K562 (cell line): ENCODE measurements around the gene DCST1. TPM values are rescaled to one million over a fixed set of nuclear protein-coding genes. Genes with fewer than 3 reads are reported as not detected.

Experiments
- ATAC-seq: fragments of 200-7000 bp; cut with Tn5 transposase; 3 replicates; pipeline ENCODE4 v1.9.1; 2020; ENCODE audit warnings: moderate library complexity
- BruUV-seq: library from RNA; stranded (reverse); fragments of 400-500 nt; replicated peaks from 2 replicates; lab custom pipeline; 2021; lab: Mats Ljungman, UMichigan
- CTCF ChIA-PET: fragments of 300-600 bp; formaldehyde crosslinking; extraction: SDS; loops from one replicate; lab custom pipeline; 2021; ENCODE audit warnings: low intra/inter-chr PET ratio; lab: Yijun Ruan, JAX
- POLR2A ChIA-PET: fragments of 300-600, 350-650 bp; sonication (Branson Sonifier 250); formaldehyde crosslinking; extraction: SDS; loops from one replicate; lab custom pipeline; 2021; ENCODE audit warnings: antibody characterized with exemption, inconsistent platforms; lab: Yijun Ruan, JAX
- DNase-seq, 4 experiments: peaks; one replicate each; pipeline versions ENCODE4 v3.0.0 to v3.0.0-alpha.2; 2011 to 2018; ENCODE audit warnings: low spot score in 3 of 4, mixed read lengths in 3 of 4; ENCODE audit errors: extremely low read depth in 1 of 4
- FAIRE-seq: peaks from 2 replicates; lab custom pipeline; 2011; peaks lifted over from hg19 to GRCh38; lab: Jason Lieb, UNC
- H2AFZ ChIP-seq: 2 replicates; pipeline ENCODE4 v1.6.0; 2011; ENCODE audit warnings: low read depth, low read length, control low read depth, inconsistent platforms
- H3K27ac ChIP-seq: fragments of 200-600 bp; 3 replicates; pipeline ENCODE4 v1.8.0; 2011; ENCODE audit warnings: low read depth, mild to moderate bottlenecking, control low read depth, inconsistent platforms, low read length, moderate library complexity, mixed read lengths; ENCODE audit errors: extremely low read depth
- H3K27me3 ChIP-seq, 2 experiments: fragments of 300-600 bp in 1 of 2; 2 replicates in 1 of 2; 3 replicates in 1 of 2; pipeline versions ENCODE4 v1.6.0 to v1.8.0; 2011; ENCODE audit warnings: inconsistent platforms in 2 of 2, low read length in 2 of 2, mild to moderate bottlenecking in 1 of 2, mixed read lengths in 1 of 2, moderate library complexity in 1 of 2; ENCODE audit not compliant: control insufficient read depth in 2 of 2, insufficient read depth in 2 of 2
- H3K36me3 ChIP-seq: fragments of 300-600 bp; 3 replicates; pipeline ENCODE4 v1.8.0; 2011; ENCODE audit warnings: mild to moderate bottlenecking, low read length, inconsistent platforms; ENCODE audit not compliant: control insufficient read depth, insufficient read depth
- H3K4me1 ChIP-seq, 2 experiments: fragments of 200-600 bp in 1 of 2; replicated peaks in 1 of 2; 2 replicates in 1 of 2; 3 replicates in 1 of 2; pipeline versions ENCODE4 v1.5.1 to v1.8.0; 2011; ENCODE audit warnings: inconsistent platforms in 2 of 2, low read length in 2 of 2, mild to moderate bottlenecking in 1 of 2, mixed read lengths in 1 of 2, moderate library complexity in 1 of 2; ENCODE audit not compliant: control insufficient read depth in 2 of 2, insufficient read depth in 2 of 2
- H3K4me2 ChIP-seq: 2 replicates; pipeline ENCODE4 v1.6.1; 2011; ENCODE audit warnings: low read length, control low read depth, inconsistent platforms, mixed read lengths; ENCODE audit not compliant: insufficient read depth
- H3K4me3 ChIP-seq: fragments of 200-600 bp; sonication (generic), shearing (Covaris generic); 2 replicates; pipeline ENCODE4 v1.5.1; 2016; ENCODE audit warnings: control low read depth, inconsistent platforms
- H3K79me2 ChIP-seq: fragments of 200-600 bp; 3 replicates; pipeline ENCODE4 v1.8.0; 2011; ENCODE audit warnings: low read length, inconsistent platforms; ENCODE audit not compliant: control insufficient read depth, insufficient read depth
- H3K9ac ChIP-seq, 2 experiments: 2 replicates each; pipeline versions ENCODE4 v1.6.0 to v1.6.1; 2011; ENCODE audit warnings: low read depth in 2 of 2, low read length in 2 of 2, control low read depth in 1 of 2, inconsistent platforms in 1 of 2, mild to moderate bottlenecking in 1 of 2, mixed read lengths in 1 of 2; ENCODE audit not compliant: insufficient read depth in 1 of 2
- H3K9me1 ChIP-seq: one replicate; pipeline ENCODE4 v1.6.0; 2011; ENCODE audit warnings: inconsistent platforms, mild to moderate bottlenecking, low read length, moderate library complexity; ENCODE audit not compliant: control insufficient read depth, insufficient read depth
- H3K9me3 ChIP-seq: replicated peaks from 2 replicates; pipeline ENCODE4 v1.5.1; 2011; ENCODE audit warnings: low read depth, low read length, inconsistent platforms; ENCODE audit not compliant: control insufficient read depth, insufficient read depth
- H4K20me1 ChIP-seq: replicated peaks from 2 replicates; pipeline ENCODE4 v1.6.1; 2011; ENCODE audit warnings: low read length, inconsistent platforms, mixed read lengths; ENCODE audit not compliant: control insufficient read depth, insufficient read depth
- ATF2 ChIP-seq: sonication (generic); formaldehyde crosslinking; IDR thresholded peaks from 2 replicates; pipeline ENCODE4 v1.8.1; 2022; ENCODE audit warnings: missing genetic modification reagents
- GATAD2B ChIP-seq: fragments of 450-650 bp; IDR thresholded peaks from 2 replicates; pipeline ENCODE4 v1.6.1; 2017; ENCODE audit warnings: mild to moderate bottlenecking, borderline replicate concordance
- ILK ChIP-seq: fragments of 450-650 bp; IDR thresholded peaks from 2 replicates; pipeline ENCODE4 v1.6.1; 2016; ENCODE audit warnings: missing genetic modification characterization, low read depth, mild to moderate bottlenecking, missing compliant biosample characterization, moderate library complexity, borderline replicate concordance
- RBFOX2 ChIP-seq: fragments of 200-400 bp; formaldehyde crosslinking; IDR thresholded peaks from 2 replicates; pipeline ENCODE4 v1.6.1; 2017; ENCODE audit warnings: low read depth, mild to moderate bottlenecking, low read length, moderate library complexity
- SMAD2 ChIP-seq: fragments of 150-350 bp; IDR thresholded peaks from 2 replicates; pipeline ENCODE4 v1.6.1; 2014; ENCODE audit warnings: low read depth, mild to moderate bottlenecking, low read length
- ZBED1 ChIP-seq: IDR thresholded peaks from 2 replicates; pipeline ENCODE4 v1.6.1; 2014
- ZBTB12 ChIP-seq: fragments of 250-450 bp; sonication (Bioruptor Pico); IDR thresholded peaks from 2 replicates; pipeline ENCODE4 v1.4.0; 2020
- ZBTB5 ChIP-seq: fragments of 450-650 bp; IDR thresholded peaks from 2 replicates; pipeline ENCODE4 v1.6.1; 2017; ENCODE audit warnings: antibody characterized with exemption
- ZNF644 ChIP-seq: fragments of 200-800 bp; sonication (Bioruptor generic); IDR thresholded peaks from 2 replicates; pipeline ENCODE4 v1.6.1; 2016; ENCODE audit warnings: low read depth, missing genetic modification characterization, missing compliant biosample characterization
- WGBS: fragments of 100-300 bp; shearing (Covaris generic); methylation state at CpG from one replicate; pipeline ENCODE4 v1.1.6; 2016; ENCODE audit warnings: low coverage, mixed read lengths; ENCODE audit not compliant: insufficient coverage; ENCODE audit errors: missing lambda C conversion rate; 5-methylcytosine and 5-hydroxymethylcytosine counted together
- in situ Hi-C: fragments of 300-500 bp; cut with MboI; formaldehyde crosslinking; loops from 4 replicates; pipeline ENCODE4 v1.15.0; 2018; ENCODE audit warnings: inconsistent platforms, mixed read lengths
- intact Hi-C: fragments of 100-400 bp; cut with micrococcal nuclease; formaldehyde crosslinking; loops from 2 replicates; pipeline ENCODE4 v1.14.2; 2022
- polyA plus RNA-seq, 8 experiments: library from polyadenylated mRNA; depleted of rRNA in 4 of 8; stranded (reverse) in 5 of 8; unstranded in 3 of 8; fragments of >200 nt; fragmentation: Nextera tagmentation in 2 of 8; fragmentation: Illumina TruSeq in 1 of 8; extraction: Ambion mirVana in 2 of 8; extraction: Trizol in 1 of 8; gene quantifications; 2 replicates each; pipeline versions ENCODE4 v1.2.1 to v1.2.3, GENCODE V29; 2011 to 2014; ENCODE audit warnings: inconsistent platforms in 1 of 8, missing spikeins in 1 of 8
- total RNA-seq, 7 experiments: library from RNA; depleted of rRNA in 6 of 7; stranded (reverse); fragments of >200 nt in 6 of 7; fragmentation: Illumina TruSeq in 2 of 7; extraction: Trizol in 2 of 7; gene quantifications; 2 replicates each; pipeline versions ENCODE4 v1.2.1 to v1.2.3, GENCODE V29; 2011 to 2021; ENCODE audit warnings: low replicate concordance in 1 of 7

Gene DCST1
- total and polyA plus RNA-seq, 9 of the 15 experiments (the other 6 are each of a cell fraction or from before 2014, with no cell fraction given), result not detected

- WGBS, result 30% methylated on average over 3 of the region's 3 CpGs
- H2AFZ ChIP-seq, result no peak overlapping the region
- H4K20me1 ChIP-seq, result no peaks in the 10 kb centered on the region
- POLR2A ChIA-PET, result interaction anchor here (0.5 kb wide), 1 partner anchor 51 kb away, joined by 3 read pairs; no protein-coding TSS in a partner anchor
- H3K9ac ChIP-seq, result peak overlapping the region in 1 of 2 experiments; percentile 6; a peak in 1 of 4 replicates
- TF ChIP-seq GATAD2B (no peak), ILK (tag) (no peak), ZBED1 (no peak)
- H3K9me3 ChIP-seq, result no peaks in the 10 kb centered on the region
- CTCF ChIA-PET, result interaction anchor here (0.7 kb wide), 1 partner anchor 42 kb away, joined by 3 read pairs; the partner anchor contains the start of gene EFNA3
- no peaks in the 10 kb centered on the region for H3K79me2 ChIP-seq
- no peak for FAIRE-seq
- no peak for ATAC-seq
- no TSS peak for BruUV-seq
- no peak overlapping the region for H3K4me3 ChIP-seq
- in situ Hi-C loops (no loop called here), intact Hi-C loops (no loop called here)
- no peaks in the 10 kb centered on the region for H3K36me3 ChIP-seq
- no peaks in the 10 kb centered on the region for H3K9me1 ChIP-seq
- no peak overlapping the region for H3K4me2 ChIP-seq
- H3K27ac ChIP-seq, result no peak overlapping the region
- no peak for DNase-seq
- H3K4me1 ChIP-seq, result peaks cover 3% of the 10 kb centered on the region in 2 experiments; a peak in 2 of 5 replicates
- H3K27me3 ChIP-seq, result peaks cover 0 to 23% of the 10 kb centered on the region in 2 experiments; a peak in 3 of 5 replicates
Observed at GRCh38 chr1:155037043-155037442, 3.4 kb downstream of the DCST1 start.

GRCh38 chr1:155037851-155038441 is 4.3 kb downstream of the DCST1 start:
- CTCF ChIA-PET, result no interaction called here
- intact Hi-C loops, result no loop called here
- no peak for TF ChIP-seq ZBTB5
- TF ChIP-seq RBFOX2, result no peak
- TF ChIP-seq ATF2 (CRISPR knock-in tag), result no peak
- no peak for TF ChIP-seq ZNF644
- no peak for TF ChIP-seq SMAD2
- no peak for TF ChIP-seq ZBTB12 (CRISPR knock-in tag)

More at GRCh38 chr1:155037851-155038441, 4.3 kb downstream of the DCST1 start:
- WGBS, result 21% methylated on average over 6 of the region's 6 CpGs
- Histone ChIP-seq H3K4me1 (peaks cover 3% of the 10 kb centered on the region in 2 experiments; a peak in 2 of 5 replicates), H3K27ac (no peak overlapping the region), H3K9me3 (no peaks in the 10 kb centered on the region), H3K9me1 (no peaks in the 10 kb centered on the region), H3K4me3 (no peak overlapping the region), H3K36me3 (no peaks in the 10 kb centered on the region), H2AFZ (no peak overlapping the region), H3K27me3 (peaks cover 0 to 23% of the 10 kb centered on the region in 2 experiments; a peak in 3 of 5 replicates), H3K79me2 (no peaks in the 10 kb centered on the region), H3K4me2 (no peak overlapping the region), H4K20me1 (no peaks in the 10 kb centered on the region), H3K9ac (no peak overlapping the region)
- ATAC-seq (no peak), FAIRE-seq (no peak), DNase-seq (no peak)
- in situ Hi-C loops, result no loop called here
- BruUV-seq, result no TSS peak
- POLR2A ChIA-PET, result interaction anchor here (0.6 kb wide), 2 partner anchors 14 to 107 kb away, joined by 3 to 4 read pairs; no protein-coding TSS in a partner anchor
